ENCODE results near the gene PLXDC2.

PLXDC2 gene

DNA sequence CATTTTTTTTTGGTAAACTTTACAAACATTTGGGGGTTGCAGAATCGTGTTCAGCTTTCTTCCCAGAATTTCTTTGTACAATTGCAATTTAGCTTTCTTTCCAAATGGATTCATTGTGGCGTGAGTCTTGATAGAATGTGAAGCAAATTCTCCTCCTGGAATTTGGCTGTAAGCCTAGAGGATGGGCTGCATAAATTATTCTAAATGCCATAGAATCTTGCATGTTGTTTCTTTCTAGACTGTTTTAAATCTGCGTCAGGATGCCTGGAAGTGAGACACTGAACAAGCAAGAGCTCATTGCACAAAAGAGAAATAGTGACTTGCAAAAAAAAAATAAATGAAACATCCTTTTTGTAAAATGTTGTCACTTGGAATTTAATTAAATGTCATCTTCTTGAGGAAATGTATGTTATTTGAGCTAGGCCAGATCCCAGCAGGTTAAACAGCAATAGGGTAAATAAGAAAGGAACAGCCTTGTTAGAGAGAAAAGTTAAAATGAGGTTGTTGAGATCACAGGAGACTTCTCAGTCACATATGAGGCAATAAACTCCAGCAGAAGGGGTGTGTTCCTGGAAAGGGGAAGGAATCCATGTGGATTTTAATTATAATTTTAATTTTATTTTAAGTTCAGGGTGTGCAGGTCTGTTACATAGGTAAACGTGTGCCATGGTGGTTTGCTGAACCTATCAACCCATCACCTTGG is 483.0 kb downstream of the PLXDC2 start:
- Histone ChIP-seq H3K9me3 (ENCODE audit: control insufficient read depth in 1 of 2, low read length in 2 of 2) (no peaks in the 10 kb centered on the region), H3K27me3 (ENCODE audit: control insufficient read depth in 1 of 2, insufficient read depth in 2 of 2, low read length in 2 of 2) (no peaks in the 10 kb centered on the region), H3K4me3 (ENCODE audit: low read depth in 1 of 2, low read length in 2 of 2) (no peak overlapping the region), H3K4me1 (ENCODE audit: control insufficient read depth in 1 of 2, insufficient read depth in 2 of 2, low read length in 2 of 2) (no peaks in the 10 kb centered on the region), H3K36me3 (ENCODE audit: control insufficient read depth in 1 of 2, insufficient read depth in 2 of 2, low read length in 2 of 2) (no peaks in the 10 kb centered on the region), H3K27ac (ENCODE audit: low read depth, low read length) (no peak overlapping the region), H3K9ac (ENCODE audit: low read depth in 1 of 2, low read length in 2 of 2) (no peak overlapping the region)

- H3K27ac ChIP-seq (ENCODE audit: low read depth, low read length): no peak overlapping the region
- no peaks in the 10 kb centered on the region for H3K9me3 ChIP-seq (ENCODE audit: control insufficient read depth in 1 of 2, low read length in 2 of 2)
- no peaks in the 10 kb centered on the region for H3K4me1 ChIP-seq (ENCODE audit: control insufficient read depth in 1 of 2, insufficient read depth in 2 of 2, low read length in 2 of 2)
- H3K27me3 ChIP-seq (ENCODE audit: control insufficient read depth in 1 of 2, insufficient read depth in 2 of 2, low read length in 2 of 2): no peaks in the 10 kb centered on the region
- no peak overlapping the region for H3K4me3 ChIP-seq (ENCODE audit: low read depth in 1 of 2, low read length in 2 of 2)
- H3K9ac ChIP-seq (ENCODE audit: low read depth in 1 of 2, low read length in 2 of 2): no peak overlapping the region
- H3K36me3 ChIP-seq (ENCODE audit: control insufficient read depth in 1 of 2, insufficient read depth in 2 of 2, low read length in 2 of 2): no peaks in the 10 kb centered on the region
Measured at GRCh38 chr10:20300735-20301134, 484.5 kb downstream of the PLXDC2 start.

GRCh38 chr10:20302033-20302432 is 485.8 kb downstream of the PLXDC2 start:
- H3K9me3 ChIP-seq (ENCODE audit: control insufficient read depth in 1 of 2, low read length in 2 of 2): no peaks in the 10 kb centered on the region
- no peaks in the 10 kb centered on the region for H3K27me3 ChIP-seq (ENCODE audit: control insufficient read depth in 1 of 2, insufficient read depth in 2 of 2, low read length in 2 of 2)
- no peaks in the 10 kb centered on the region for H3K36me3 ChIP-seq (ENCODE audit: control insufficient read depth in 1 of 2, insufficient read depth in 2 of 2, low read length in 2 of 2)
- H3K4me1 ChIP-seq (ENCODE audit: control insufficient read depth in 1 of 2, insufficient read depth in 2 of 2, low read length in 2 of 2): no peaks in the 10 kb centered on the region
- no peak overlapping the region for H3K27ac ChIP-seq (ENCODE audit: low read depth, low read length)
- no peak overlapping the region for H3K9ac ChIP-seq (ENCODE audit: low read depth in 1 of 2, low read length in 2 of 2)
- H3K4me3 ChIP-seq (ENCODE audit: low read depth in 1 of 2, low read length in 2 of 2): no peak overlapping the region

GRCh38 chr10:20303453-20304152 is 487.4 kb downstream of the PLXDC2 start:
- Histone ChIP-seq H3K9me3 (ENCODE audit: control insufficient read depth in 1 of 2, low read length in 2 of 2) (no peaks in the 10 kb centered on the region), H3K9ac (ENCODE audit: low read depth in 1 of 2, low read length in 2 of 2) (no peak overlapping the region), H3K27me3 (ENCODE audit: control insufficient read depth in 1 of 2, insufficient read depth in 2 of 2, low read length in 2 of 2) (no peaks in the 10 kb centered on the region), H3K4me1 (ENCODE audit: control insufficient read depth in 1 of 2, insufficient read depth in 2 of 2, low read length in 2 of 2) (no peaks in the 10 kb centered on the region), H3K27ac (ENCODE audit: low read depth, low read length) (no peak overlapping the region), H3K36me3 (ENCODE audit: control insufficient read depth in 1 of 2, insufficient read depth in 2 of 2, low read length in 2 of 2) (no peaks in the 10 kb centered on the region), H3K4me3 (ENCODE audit: low read depth in 1 of 2, low read length in 2 of 2) (no peak overlapping the region)

- Histone ChIP-seq H3K27ac (ENCODE audit: low read depth, low read length) (no peak overlapping the region), H3K9ac (ENCODE audit: low read depth in 1 of 2, low read length in 2 of 2) (no peak overlapping the region), H3K27me3 (ENCODE audit: control insufficient read depth in 1 of 2, insufficient read depth in 2 of 2, low read length in 2 of 2) (no peaks in the 10 kb centered on the region), H3K9me3 (ENCODE audit: control insufficient read depth in 1 of 2, low read length in 2 of 2) (no peaks in the 10 kb centered on the region), H3K36me3 (ENCODE audit: control insufficient read depth in 1 of 2, insufficient read depth in 2 of 2, low read length in 2 of 2) (no peaks in the 10 kb centered on the region), H3K4me3 (ENCODE audit: low read depth in 1 of 2, low read length in 2 of 2) (no peak overlapping the region), H3K4me1 (ENCODE audit: control insufficient read depth in 1 of 2, insufficient read depth in 2 of 2, low read length in 2 of 2) (no peaks in the 10 kb centered on the region)
Measured at GRCh38 chr10:20313665-20314064, 497.4 kb downstream of the PLXDC2 start.

GRCh38 chr10:20314431-20314830 is 498.2 kb downstream of the PLXDC2 start:
- Histone ChIP-seq H3K9ac (ENCODE audit: low read depth in 1 of 2, low read length in 2 of 2) (no peak overlapping the region), H3K4me1 (ENCODE audit: control insufficient read depth in 1 of 2, insufficient read depth in 2 of 2, low read length in 2 of 2) (no peaks in the 10 kb centered on the region), H3K27ac (ENCODE audit: low read depth, low read length) (no peak overlapping the region), H3K4me3 (ENCODE audit: low read depth in 1 of 2, low read length in 2 of 2) (no peak overlapping the region), H3K9me3 (ENCODE audit: control insufficient read depth in 1 of 2, low read length in 2 of 2) (no peaks in the 10 kb centered on the region), H3K36me3 (ENCODE audit: control insufficient read depth in 1 of 2, insufficient read depth in 2 of 2, low read length in 2 of 2) (no peaks in the 10 kb centered on the region), H3K27me3 (ENCODE audit: control insufficient read depth in 1 of 2, insufficient read depth in 2 of 2, low read length in 2 of 2) (no peaks in the 10 kb centered on the region)

DNA sequence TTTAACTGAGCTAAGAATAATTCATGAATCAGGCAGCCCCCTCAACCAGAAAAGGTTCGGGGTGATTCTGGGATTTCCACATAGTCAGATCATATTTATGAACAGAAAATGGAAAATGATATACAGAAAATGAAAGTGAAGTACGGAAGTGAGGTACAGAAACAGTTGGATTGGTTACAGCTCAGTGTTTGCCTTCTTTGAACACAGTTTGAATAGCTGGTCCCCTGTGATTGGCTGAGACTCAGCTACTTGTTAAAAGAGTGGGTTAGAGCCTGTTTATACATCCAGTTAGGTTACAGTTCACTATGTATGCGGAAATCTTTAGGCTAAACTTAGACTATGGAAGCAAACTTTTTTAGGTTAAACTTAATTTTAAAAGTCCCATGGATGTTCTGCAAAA is 511.7 kb downstream of the PLXDC2 start:
- no peak overlapping the region for H3K27ac ChIP-seq (ENCODE audit: low read depth, low read length)
- no peaks in the 10 kb centered on the region for H3K4me1 ChIP-seq (ENCODE audit: control insufficient read depth in 1 of 2, insufficient read depth in 2 of 2, low read length in 2 of 2)
- H3K9ac ChIP-seq (ENCODE audit: low read depth in 1 of 2, low read length in 2 of 2): no peak overlapping the region
- no peaks in the 10 kb centered on the region for H3K27me3 ChIP-seq (ENCODE audit: control insufficient read depth in 1 of 2, insufficient read depth in 2 of 2, low read length in 2 of 2)
- H3K4me3 ChIP-seq (ENCODE audit: low read depth in 1 of 2, low read length in 2 of 2): no peak overlapping the region
- no peaks in the 10 kb centered on the region for H3K36me3 ChIP-seq (ENCODE audit: control insufficient read depth in 1 of 2, insufficient read depth in 2 of 2, low read length in 2 of 2)
- H3K9me3 ChIP-seq (ENCODE audit: control insufficient read depth in 1 of 2, low read length in 2 of 2): no peaks in the 10 kb centered on the region

DNA sequence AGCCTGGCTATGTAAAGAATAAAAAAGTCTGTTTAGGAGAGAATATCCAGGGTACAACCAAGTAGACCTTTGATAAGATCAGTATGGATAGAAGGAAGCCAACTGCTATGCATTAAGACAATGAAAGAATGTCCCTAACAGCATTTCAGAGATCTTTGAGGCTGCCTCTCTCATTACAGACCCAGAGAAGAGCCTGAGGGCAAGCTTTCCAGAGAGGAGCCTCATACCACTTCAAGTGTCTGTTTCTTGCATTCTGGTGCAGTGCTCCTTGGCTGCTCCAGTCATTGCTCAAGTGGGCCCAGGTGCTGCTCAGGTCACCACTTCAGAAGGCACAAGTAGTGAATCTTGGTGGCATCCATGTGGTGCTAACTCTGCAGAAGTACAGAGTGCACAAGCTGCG is 514.0 kb downstream of the PLXDC2 start:
- Histone ChIP-seq H3K36me3 (ENCODE audit: control insufficient read depth in 1 of 2, insufficient read depth in 2 of 2, low read length in 2 of 2) (no peaks in the 10 kb centered on the region), H3K4me1 (ENCODE audit: control insufficient read depth in 1 of 2, insufficient read depth in 2 of 2, low read length in 2 of 2) (no peaks in the 10 kb centered on the region), H3K4me3 (ENCODE audit: low read depth in 1 of 2, low read length in 2 of 2) (no peak overlapping the region), H3K27ac (ENCODE audit: low read depth, low read length) (no peak overlapping the region), H3K9ac (ENCODE audit: low read depth in 1 of 2, low read length in 2 of 2) (no peak overlapping the region), H3K27me3 (ENCODE audit: control insufficient read depth in 1 of 2, insufficient read depth in 2 of 2, low read length in 2 of 2) (no peaks in the 10 kb centered on the region), H3K9me3 (ENCODE audit: control insufficient read depth in 1 of 2, low read length in 2 of 2) (peaks cover 0 to 2% of the 10 kb centered on the region in 2 donors)

DNA sequence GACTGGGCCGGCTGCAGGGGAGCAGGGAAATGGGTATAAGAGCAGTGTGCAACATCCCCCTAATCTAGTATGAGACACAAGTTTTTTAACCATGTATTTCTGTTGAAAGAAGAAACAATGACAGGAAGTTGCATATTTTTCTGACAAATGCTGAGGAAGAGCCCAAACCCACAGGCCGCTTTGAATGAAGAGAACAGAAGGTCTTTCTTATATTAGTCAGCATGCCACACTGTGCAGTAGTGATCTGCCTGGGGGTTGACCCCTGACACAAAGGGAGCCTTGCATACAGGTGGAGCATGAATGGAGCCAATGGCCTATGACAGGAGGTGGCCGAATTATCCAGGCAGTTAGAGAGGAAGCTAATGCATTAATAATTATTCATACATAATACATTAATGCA is 518.3 kb downstream of the PLXDC2 start:
- Histone ChIP-seq H3K27me3 (ENCODE audit: control insufficient read depth in 1 of 2, insufficient read depth in 2 of 2, low read length in 2 of 2) (no peaks in the 10 kb centered on the region), H3K4me1 (ENCODE audit: control insufficient read depth in 1 of 2, insufficient read depth in 2 of 2, low read length in 2 of 2) (no peaks in the 10 kb centered on the region), H3K27ac (ENCODE audit: low read depth, low read length) (no peak overlapping the region), H3K9me3 (ENCODE audit: control insufficient read depth in 1 of 2, low read length in 2 of 2) (peaks cover 0 to 2% of the 10 kb centered on the region in 2 donors), H3K9ac (ENCODE audit: low read depth in 1 of 2, low read length in 2 of 2) (no peak overlapping the region), H3K4me3 (ENCODE audit: low read depth in 1 of 2, low read length in 2 of 2) (no peak overlapping the region), H3K36me3 (ENCODE audit: control insufficient read depth in 1 of 2, insufficient read depth in 2 of 2, low read length in 2 of 2) (no peaks in the 10 kb centered on the region)
